Gastroesophageal sphincter (tissue), 4 donors: ENCODE results near the gene AHNAK2. TPM values are rescaled to one million over a fixed set of nuclear protein-coding genes. Genes with fewer than 3 reads are reported as not detected.
"Not testable (repeated sequence)": the region's sequence is repeated elsewhere in the genome, so short reads cannot be mapped to it uniquely, and the experiment has no call there.

Experiments
- ATAC-seq: fragments of 150-250 bp; one replicate; pipeline ENCODE4 v1.9.1; 2016; ENCODE audit warnings: mild to moderate bottlenecking, moderate library complexity
- H3K27ac ChIP-seq, 4 donors: fragments of 200-600 bp; sonication (generic) in 3 of 4; 1 replicate in 3 of 4; 2 replicates in 1 of 4; pipeline ENCODE4 v1.5.1; 2016 to 2019
- H3K27me3 ChIP-seq: fragments of 200-600 bp; sonication (generic); one replicate; pipeline ENCODE4 v1.5.1; 2019
- H3K36me3 ChIP-seq, 2 donors: fragments of 200-600 bp; sonication (generic); one replicate each; pipeline ENCODE4 v1.5.1; 2019; ENCODE audit warnings: control low read depth in 1 of 2
- H3K4me1 ChIP-seq, 3 donors: fragments of 200-600 bp; sonication (generic); 1 replicate in 2 of 3; 2 replicates in 1 of 3; pipeline ENCODE4 v1.5.1; 2016 to 2019; ENCODE audit warnings: control low read depth in 2 of 3
- H3K4me3 ChIP-seq, 2 donors: fragments of 200-600 bp; sonication (generic); one replicate each; pipeline ENCODE4 v1.5.1; 2019; ENCODE audit warnings: mild to moderate bottlenecking in 1 of 2, moderate library complexity in 1 of 2
- H3K9me3 ChIP-seq, 3 donors: fragments of 200-600 bp; sonication (generic); one replicate each; pipeline ENCODE4 v1.5.1; 2017 to 2019; ENCODE audit warnings: control low read depth in 2 of 3
- EP300 ChIP-seq: sonication (generic); formaldehyde crosslinking; IDR thresholded peaks from one replicate; pipeline ENCODE4 v1.6.1; 2017; ENCODE audit warnings: antibody characterized with exemption, mild to moderate bottlenecking
- POLR2A ChIP-seq, 2 donors: fragments of 450-650 bp; IDR thresholded peaks; one replicate each; pipeline ENCODE4 v1.6.1; 2017; ENCODE audit warnings: antibody characterized with exemption in 2 of 2, mild to moderate bottlenecking in 2 of 2, moderate library complexity in 1 of 2
- POLR2AphosphoS5 ChIP-seq: sonication (generic); formaldehyde crosslinking; IDR thresholded peaks from one replicate; pipeline ENCODE4 v1.6.1; 2017; ENCODE audit warnings: antibody characterized with exemption
- WGBS, 2 donors: methylation state at CpG; one replicate each; pipeline ENCODE4 v1.1.5; 2018; ENCODE audit warnings: low coverage in 1 of 2; 5-methylcytosine and 5-hydroxymethylcytosine counted together
- total RNA-seq, 4 donors: library from RNA; depleted of rRNA; stranded (reverse); fragments of >200 nt; gene quantifications; one replicate each; pipeline ENCODE4 v1.1.0, GENCODE V29; 2016
- TF ChIP-seq, protein P1 (sequence below), 4 experiments: fragments of 200-600 bp in 2 of 4; fragments of 450-650 bp in 2 of 4; sonication (generic) in 1 of 4; IDR thresholded peaks; one replicate each; pipeline ENCODE4 v1.5.1; 2017 to 2019; ENCODE audit warnings: antibody characterized with exemption in 4 of 4, mild to moderate bottlenecking in 2 of 4, moderate library complexity in 2 of 4

AHNAK2 gene
- total RNA-seq, 4 donors from 2014 or later: 105 to 529 (median 239) TPM

DNA sequence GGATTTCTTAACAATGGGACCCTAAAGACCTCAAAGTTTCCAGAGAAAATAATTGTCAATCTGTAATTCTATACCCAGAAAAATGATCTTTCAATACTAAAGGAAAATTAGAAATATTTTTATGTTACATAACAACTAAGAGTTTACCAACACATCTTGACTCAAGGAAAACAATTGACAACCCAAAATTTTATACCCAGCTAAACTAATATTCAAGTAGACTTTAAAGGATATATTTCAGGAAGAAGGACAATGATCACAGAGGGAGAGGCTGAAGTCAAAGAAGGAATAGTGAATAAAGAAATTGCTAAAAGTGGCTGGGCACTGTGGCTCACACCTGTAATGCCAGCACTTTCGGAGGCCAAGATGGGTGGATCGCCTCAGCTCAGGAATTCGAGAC lies 66.1 kb downstream of the AHNAK2 start:
- 88 to 100% methylated on average over 1 to 3 of the region's 3 CpGs for WGBS, 2 donors

DNA sequence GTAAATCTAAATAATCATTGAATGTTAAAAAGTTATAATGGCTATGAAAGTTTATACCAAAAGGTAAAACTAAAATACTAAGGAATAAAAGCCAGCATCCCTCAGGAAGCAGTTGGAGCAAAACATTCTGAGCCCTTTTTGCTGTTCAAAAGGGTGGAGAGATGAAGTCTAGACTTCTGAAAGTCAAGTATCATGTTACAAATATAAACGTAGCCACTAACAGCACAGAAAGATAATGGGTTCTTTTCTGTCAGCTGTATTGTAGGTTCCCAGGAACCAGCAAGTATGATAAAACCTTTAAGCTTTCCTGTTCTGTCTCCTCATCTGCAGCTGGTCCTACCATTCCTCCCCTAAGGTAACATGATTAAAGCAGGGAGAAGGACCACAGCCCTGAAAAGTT lies 69.9 kb downstream of the AHNAK2 start:
- peaks cover 15% of the 10 kb centered on the region for H3K27me3 ChIP-seq
- no peak for ATAC-seq
- no peak overlapping the region for H3K27ac ChIP-seq
- TF ChIP-seq POLR2AphosphoS5 (no peak), EP300 (no peak), POLR2A (IDR thresholded peaks at IDR 0.05) (no peak)
- TF ChIP-seq, protein P1, sequence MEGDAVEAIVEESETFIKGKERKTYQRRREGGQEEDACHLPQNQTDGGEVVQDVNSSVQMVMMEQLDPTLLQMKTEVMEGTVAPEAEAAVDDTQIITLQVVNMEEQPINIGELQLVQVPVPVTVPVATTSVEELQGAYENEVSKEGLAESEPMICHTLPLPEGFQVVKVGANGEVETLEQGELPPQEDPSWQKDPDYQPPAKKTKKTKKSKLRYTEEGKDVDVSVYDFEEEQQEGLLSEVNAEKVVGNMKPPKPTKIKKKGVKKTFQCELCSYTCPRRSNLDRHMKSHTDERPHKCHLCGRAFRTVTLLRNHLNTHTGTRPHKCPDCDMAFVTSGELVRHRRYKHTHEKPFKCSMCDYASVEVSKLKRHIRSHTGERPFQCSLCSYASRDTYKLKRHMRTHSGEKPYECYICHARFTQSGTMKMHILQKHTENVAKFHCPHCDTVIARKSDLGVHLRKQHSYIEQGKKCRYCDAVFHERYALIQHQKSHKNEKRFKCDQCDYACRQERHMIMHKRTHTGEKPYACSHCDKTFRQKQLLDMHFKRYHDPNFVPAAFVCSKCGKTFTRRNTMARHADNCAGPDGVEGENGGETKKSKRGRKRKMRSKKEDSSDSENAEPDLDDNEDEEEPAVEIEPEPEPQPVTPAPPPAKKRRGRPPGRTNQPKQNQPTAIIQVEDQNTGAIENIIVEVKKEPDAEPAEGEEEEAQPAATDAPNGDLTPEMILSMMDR (IDR thresholded peaks at IDR 0.05): no peak
- whole genome bisulfite sequencing, 2 donors: 0 to 8% methylated on average over 1 of the region's 1 CpG
- no peak overlapping the region for H3K4me3 ChIP-seq
- no peaks in the 10 kb centered on the region for H3K4me1 ChIP-seq
- H3K36me3 ChIP-seq: no peaks in the 10 kb centered on the region
- peaks cover 0 to 16% (median 0%) of the 10 kb centered on the region in 3 donors for H3K9me3 ChIP-seq

More for the DNA sequence above, 66.1 kb downstream of the AHNAK2 start:
- Histone ChIP-seq H3K27me3 (no peaks in the 10 kb centered on the region), H3K27ac (no peak overlapping the region), H3K4me1 (no peaks in the 10 kb centered on the region), H3K36me3 (no peaks in the 10 kb centered on the region), H3K9me3 (peaks cover 0 to 16% (median 0%) of the 10 kb centered on the region in 3 donors), H3K4me3 (no peak overlapping the region)
- no peak for ATAC-seq
- TF ChIP-seq POLR2AphosphoS5 (no peak), EP300 (no peak)
- TF ChIP-seq, protein P1 (IDR thresholded peaks at IDR 0.05): no peak

DNA sequence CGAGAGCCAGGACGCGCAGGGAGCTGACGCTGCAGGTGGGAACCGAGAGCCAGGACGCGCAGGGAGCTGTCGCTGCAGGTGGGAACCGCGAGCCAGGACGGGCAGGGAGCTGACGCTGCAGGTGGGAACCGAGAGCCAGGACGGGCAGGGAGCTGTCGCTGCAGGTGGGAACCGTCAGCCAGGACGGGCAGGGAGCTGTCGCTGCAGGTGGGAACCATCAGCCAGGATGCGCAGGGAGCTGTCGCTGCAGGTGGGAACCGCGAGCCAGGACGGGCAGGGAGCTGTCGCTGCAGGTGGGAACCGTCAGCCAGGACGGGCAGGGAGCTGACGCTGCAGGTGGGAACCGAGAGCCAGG lies 72.6 kb downstream of the AHNAK2 start:
- ATAC-seq, H3K27ac ChIP-seq, H3K9me3 ChIP-seq, H3K4me3 ChIP-seq, H3K36me3 ChIP-seq, H3K4me1 ChIP-seq: not testable (repeated sequence)
- peaks cover 15% of the 10 kb centered on the region for H3K27me3 ChIP-seq
- WGBS, 2 donors: 80 to 82% methylated on average over 10 to 14 of the region's 28 CpGs

DNA sequence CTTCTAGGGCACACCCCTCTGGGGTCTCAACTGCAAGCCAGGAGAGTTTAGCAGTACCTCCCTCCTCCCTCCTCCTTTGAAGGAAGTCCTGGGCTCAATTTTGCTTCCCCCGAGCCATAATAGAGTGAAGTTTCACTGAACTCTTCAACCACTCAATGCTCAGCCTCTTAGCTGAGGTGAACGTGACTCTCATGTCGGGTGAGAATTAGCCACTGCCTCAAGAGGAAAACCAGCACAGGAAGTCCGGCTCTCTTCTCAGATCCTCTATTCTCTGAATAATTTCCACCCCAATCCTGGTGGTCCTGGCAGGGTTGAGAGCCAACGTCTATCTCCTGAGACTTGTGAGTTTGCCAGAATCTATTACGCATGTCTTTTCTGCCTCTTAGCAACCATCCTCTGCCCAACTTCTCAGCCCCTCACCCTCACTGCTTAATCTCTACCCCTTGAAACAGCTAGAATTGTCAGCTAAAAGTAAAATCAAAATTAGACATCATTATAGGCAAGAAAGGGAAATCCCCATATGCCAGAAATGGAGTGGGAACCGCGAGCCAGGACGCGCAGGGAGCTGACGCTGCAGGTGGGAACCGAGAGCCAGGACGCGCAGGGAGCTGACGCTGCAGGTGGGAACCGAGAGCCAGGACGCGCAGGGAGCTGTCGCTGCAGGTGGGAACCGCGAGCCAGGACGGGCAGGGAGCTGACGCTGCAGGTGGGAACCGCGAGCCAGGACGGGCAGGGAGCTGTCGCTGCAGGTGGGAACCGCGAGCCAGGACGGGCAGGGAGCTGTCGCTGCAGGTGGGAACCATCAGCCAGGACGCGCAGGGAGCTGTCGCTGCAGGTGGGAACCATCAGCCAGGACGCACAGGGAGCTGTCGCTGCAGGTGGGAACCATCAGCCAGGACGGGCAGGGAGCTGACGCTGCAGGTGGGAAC lies 73.3 kb downstream of the AHNAK2 start:
- not testable (repeated sequence) for H3K4me3 ChIP-seq, H3K27ac ChIP-seq, H3K4me1 ChIP-seq, H3K36me3 ChIP-seq, H3K9me3 ChIP-seq, ATAC-seq
- peaks cover 15% of the 10 kb centered on the region for H3K27me3 ChIP-seq
- 64 to 79% methylated on average over 13 to 17 of the region's 38 CpGs for WGBS, 2 donors

DNA sequence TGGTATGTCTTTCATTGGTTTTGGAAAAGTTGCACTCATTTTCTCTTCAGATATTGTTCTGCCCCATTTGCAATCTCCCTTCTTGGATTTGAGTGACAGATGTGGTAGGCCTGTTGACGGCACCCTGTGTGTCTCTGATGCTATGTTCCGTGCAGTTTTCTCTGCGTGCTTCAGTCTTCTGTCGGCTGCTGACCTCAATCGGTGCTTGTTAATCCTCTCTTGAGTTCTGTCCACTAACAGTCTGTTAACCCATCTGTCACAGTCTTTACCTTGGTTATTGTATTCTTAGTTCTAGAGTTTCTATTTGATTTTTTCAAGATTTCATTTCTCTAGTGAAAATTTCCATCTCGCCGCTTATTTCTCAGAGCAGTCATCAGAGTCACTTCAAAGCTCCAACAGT lies 74.2 kb downstream of the AHNAK2 start:
- WGBS, 2 donors: 87 to 96% methylated on average over 5 to 7 of the region's 7 CpGs
- no peaks in the 10 kb centered on the region for H3K9me3 ChIP-seq

DNA sequence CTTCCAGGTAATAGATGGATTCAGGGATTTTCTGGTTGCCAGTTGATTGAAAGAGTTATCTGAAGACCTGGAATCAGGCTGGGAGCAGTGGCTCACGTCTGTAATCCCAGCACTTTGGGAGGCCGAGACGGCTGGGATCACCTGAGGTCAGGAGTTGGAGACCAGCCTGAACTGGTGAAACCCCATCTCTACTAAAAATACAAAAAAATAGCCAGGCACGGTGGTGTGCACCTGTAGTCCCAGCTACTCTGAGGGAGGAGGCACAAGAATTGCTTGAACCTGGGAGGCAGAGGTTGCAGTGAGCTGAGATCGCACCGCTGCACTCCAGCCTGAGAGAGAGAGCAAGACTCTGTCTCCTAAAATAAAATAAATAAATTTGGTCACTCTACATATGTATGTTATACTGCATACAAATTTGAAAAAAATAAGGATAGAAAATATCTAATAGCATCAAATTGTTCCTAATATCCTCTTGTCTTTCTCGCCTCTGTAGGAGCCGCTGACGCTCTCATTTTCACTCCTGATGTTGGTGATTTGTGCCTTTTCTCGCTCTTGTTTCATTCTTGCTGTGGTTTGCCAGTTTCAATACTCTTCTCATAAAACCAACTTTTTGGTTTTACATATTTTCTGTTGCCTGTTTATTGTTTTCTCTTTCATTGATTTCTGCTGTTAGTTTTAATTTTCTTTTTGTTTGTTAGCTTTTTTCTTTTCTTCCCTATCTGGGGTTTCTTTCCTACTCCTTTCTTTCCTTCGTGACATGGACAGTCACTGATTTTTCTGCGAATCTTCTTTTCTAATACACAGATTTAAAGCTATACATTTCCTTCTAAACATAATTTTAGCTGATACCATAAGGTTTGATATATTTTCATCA lies 77.3 kb downstream of the AHNAK2 start:
- no peak overlapping the region for H3K4me3 ChIP-seq
- peaks cover 14% of the 10 kb centered on the region for H3K27me3 ChIP-seq
- no peak for ATAC-seq
- 83 to 93% methylated on average over 6 to 12 of the region's 12 CpGs for whole genome bisulfite sequencing, 2 donors
- no peaks in the 10 kb centered on the region for H3K36me3 ChIP-seq
- no peak overlapping the region for H3K27ac ChIP-seq
- no peaks in the 10 kb centered on the region for H3K9me3 ChIP-seq
- peaks cover 0 to 8% (median 0%) of the 10 kb centered on the region in 3 donors for H3K4me1 ChIP-seq
- TF ChIP-seq, protein P1 (IDR thresholded peaks at IDR 0.05): no peak
- no peak for TF ChIP-seq POLR2AphosphoS5
- no peak for TF ChIP-seq EP300
- TF ChIP-seq POLR2A (IDR thresholded peaks at IDR 0.05): no peak

More for the DNA sequence above, 74.2 kb downstream of the AHNAK2 start:
- no peak for TF ChIP-seq POLR2A (IDR thresholded peaks at IDR 0.05)
- H3K27me3 ChIP-seq: peaks cover 15% of the 10 kb centered on the region
- no peak overlapping the region for H3K4me3 ChIP-seq
- no peaks in the 10 kb centered on the region for H3K36me3 ChIP-seq
- no peak overlapping the region for H3K27ac ChIP-seq
- no peak for ATAC-seq
- H3K4me1 ChIP-seq: no peaks in the 10 kb centered on the region
